Transverse colon (tissue), 4 donors: ENCODE results near the gene CNOT4. TPM values are rescaled to one million over a fixed set of nuclear protein-coding genes. Genes with fewer than 3 reads are reported as not detected.

ENCODE experiments used
- DNase-seq: peaks from one replicate; pipeline ENCODE4 v3.0.0-alpha.2; 2019
- H3K27ac ChIP-seq, 4 donors: fragments of 200-600 bp; sonication (generic); 2 replicates each; pipeline ENCODE4 v1.5.1; 2016 to 2018; ENCODE audit warnings: inconsistent platforms in 4 of 4
- H3K27me3 ChIP-seq: fragments of 200-600 bp; sonication (generic); 2 replicates; pipeline ENCODE4 v1.5.1; 2017; ENCODE audit warnings: inconsistent platforms
- H3K36me3 ChIP-seq, 4 donors: fragments of 200-600 bp; sonication (generic); 2 replicates each; pipeline ENCODE4 v1.5.1; 2017 to 2019; ENCODE audit warnings: inconsistent platforms in 4 of 4
- H3K4me1 ChIP-seq, 4 donors: fragments of 200-600 bp; sonication (generic); 2 replicates each; pipeline ENCODE4 v1.5.1; 2017 to 2020; ENCODE audit warnings: inconsistent platforms in 4 of 4
- H3K4me3 ChIP-seq, 4 donors: fragments of 200-600 bp; sonication (generic); 1 replicate in 1 of 4; 2 replicates in 3 of 4; pipeline versions ENCODE4 v1.5.1 to v1.6.1; 2017 to 2019; ENCODE audit warnings: inconsistent platforms in 4 of 4
- H3K9me3 ChIP-seq, 2 donors: fragments of 200-600 bp; sonication (generic); 2 replicates each; pipeline ENCODE4 v1.5.1; 2017 to 2019; ENCODE audit warnings: inconsistent platforms in 2 of 2
- EP300 ChIP-seq: sonication (generic); formaldehyde crosslinking; IDR thresholded peaks from one replicate; pipeline ENCODE4 v1.6.1; 2017; ENCODE audit warnings: antibody characterized with exemption, low read depth
- POLR2A ChIP-seq: fragments of 450-650 bp; IDR thresholded peaks from one replicate; pipeline ENCODE4 v1.6.1; 2016; ENCODE audit warnings: antibody characterized with exemption, mild to moderate bottlenecking, moderate library complexity
- POLR2AphosphoS5 ChIP-seq, 3 donors: sonication (generic); formaldehyde crosslinking; IDR thresholded peaks; one replicate each; pipeline ENCODE4 v1.6.1; 2016; ENCODE audit warnings: antibody characterized with exemption in 3 of 3
- WGBS, 2 donors: methylation state at CpG; one replicate each; pipeline ENCODE4 v1.1.5; 2018; ENCODE audit warnings: low coverage in 1 of 2; 5-methylcytosine and 5-hydroxymethylcytosine counted together
- in situ Hi-C, 4 donors: fragments of 200-750 bp; cut with MboI; loops; one replicate each; pipeline versions ENCODE4 v1.15.0 to v1.15.1; 2017; ENCODE audit warnings: low sequenced_read_pairs in 3 of 4, low pct_ligation_motif_present in 1 of 4, low pct_unique_long_range_greater_than_20kb in 1 of 4
- intact Hi-C: fragments of 100-400 bp; cut with DNase I; formaldehyde crosslinking; loops from one replicate; pipeline ENCODE4 v1.15.1; 2023; ENCODE audit warnings: low total_unique reads
- total RNA-seq, 4 donors: library from RNA; depleted of rRNA; stranded (reverse); fragments of >200 nt; gene quantifications; one replicate each; pipeline ENCODE4 v1.1.0, GENCODE V29; 2016
- TF ChIP-seq, protein P1 (sequence below), 5 experiments: fragments of 200-600 bp in 3 of 5; fragments of 450-650 bp in 2 of 5; sonication (generic) in 3 of 5; IDR thresholded peaks; 1 replicate in 2 of 5; 2 replicates in 3 of 5; pipeline ENCODE4 v1.5.1; 2016 to 2017; ENCODE audit warnings: antibody characterized with exemption in 5 of 5, inconsistent platforms in 3 of 5, mild to moderate bottlenecking in 2 of 5, moderate library complexity in 1 of 5

The CNOT4 gene
- total RNA-seq, 4 donors from 2014 or later = 18.4 to 82.2 (median 29.9) TPM

DNA sequence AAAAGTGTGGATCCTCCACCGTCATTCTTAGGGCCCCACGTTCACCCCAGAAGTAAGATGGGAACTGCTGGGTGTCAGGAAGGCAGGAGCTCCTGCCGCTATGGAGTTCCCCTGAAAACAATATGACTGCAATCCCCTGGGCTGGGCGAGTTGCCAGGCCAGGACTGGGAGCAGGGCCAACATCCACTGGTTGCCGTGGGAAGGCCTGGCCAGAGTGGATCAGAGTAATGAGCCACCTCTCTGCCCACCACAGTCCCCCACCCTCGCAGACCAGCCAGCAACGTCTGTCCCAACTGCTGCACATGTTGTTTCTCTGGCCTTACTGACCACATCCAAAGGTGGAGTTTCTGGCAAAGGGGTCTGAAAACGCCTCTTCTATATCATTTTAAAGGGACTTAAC is 189.6 kb downstream of the CNOT4 start:
- intact Hi-C loops (loop anchor here (2.0 kb wide), 1 partner anchor 27 kb away; no protein-coding TSS in a partner anchor), in situ Hi-C loops (no loop called here)
- peaks cover 0 to 9% (median 6%) of the 10 kb centered on the region in 4 donors for H3K4me1 ChIP-seq
- H3K4me3 ChIP-seq = no peak overlapping the region
- H3K27ac ChIP-seq = no peak overlapping the region
- 15% methylated on average over 8 of the region's 8 CpGs; no CpG with 5 or more reads in 1 of the 2 donors for WGBS, 2 donors
- TF ChIP-seq POLR2AphosphoS5 (IDR thresholded peaks at IDR 0.05) = no peak
- peak; percentile 69 for DNase-seq
- H3K36me3 ChIP-seq = no peaks in the 10 kb centered on the region
- H3K9me3 ChIP-seq = no peaks in the 10 kb centered on the region
- H3K27me3 ChIP-seq = no peaks in the 10 kb centered on the region

DNA sequence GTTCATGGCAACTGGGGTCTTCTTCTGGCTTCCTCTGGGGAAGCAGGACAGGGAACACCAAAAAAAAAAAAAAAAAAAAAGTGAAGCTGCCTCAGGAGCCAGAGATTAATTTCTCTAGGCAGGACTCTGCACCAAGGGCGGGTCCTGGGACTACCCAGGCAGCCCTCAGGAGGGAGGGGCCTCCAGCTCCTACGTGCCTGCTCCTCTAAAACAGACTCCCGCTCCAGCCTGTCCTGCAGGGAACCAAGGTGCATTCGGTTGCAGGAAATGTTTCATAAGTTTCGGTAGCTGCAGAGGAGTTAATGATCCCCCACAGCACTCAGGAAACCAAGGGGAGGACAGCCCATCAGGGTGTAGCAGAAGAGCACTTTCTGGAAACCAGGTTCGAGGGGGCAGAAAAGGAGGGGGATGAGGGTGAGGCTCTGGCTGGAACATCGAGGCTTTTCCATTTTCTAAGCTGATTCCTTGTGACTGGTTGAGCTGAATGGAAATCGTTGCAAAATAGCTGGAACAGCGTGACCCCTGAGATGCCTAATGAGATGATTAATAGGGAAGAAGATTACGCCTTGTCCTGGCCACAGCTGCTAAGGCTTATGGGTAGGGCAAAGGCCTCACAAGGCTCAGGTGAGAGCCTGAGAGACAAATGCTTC is 192.1 kb downstream of the CNOT4 start:
- in situ Hi-C loops = no loop called here
- Histone ChIP-seq H3K27ac (no peak overlapping the region), H3K9me3 (no peaks in the 10 kb centered on the region), H3K27me3 (no peaks in the 10 kb centered on the region), H3K4me3 (no peak overlapping the region), H3K4me1 (peaks cover 0 to 9% (median 6%) of the 10 kb centered on the region in 4 donors), H3K36me3 (no peaks in the 10 kb centered on the region)
- intact Hi-C loops = no loop called here
- TF ChIP-seq, protein P1, sequence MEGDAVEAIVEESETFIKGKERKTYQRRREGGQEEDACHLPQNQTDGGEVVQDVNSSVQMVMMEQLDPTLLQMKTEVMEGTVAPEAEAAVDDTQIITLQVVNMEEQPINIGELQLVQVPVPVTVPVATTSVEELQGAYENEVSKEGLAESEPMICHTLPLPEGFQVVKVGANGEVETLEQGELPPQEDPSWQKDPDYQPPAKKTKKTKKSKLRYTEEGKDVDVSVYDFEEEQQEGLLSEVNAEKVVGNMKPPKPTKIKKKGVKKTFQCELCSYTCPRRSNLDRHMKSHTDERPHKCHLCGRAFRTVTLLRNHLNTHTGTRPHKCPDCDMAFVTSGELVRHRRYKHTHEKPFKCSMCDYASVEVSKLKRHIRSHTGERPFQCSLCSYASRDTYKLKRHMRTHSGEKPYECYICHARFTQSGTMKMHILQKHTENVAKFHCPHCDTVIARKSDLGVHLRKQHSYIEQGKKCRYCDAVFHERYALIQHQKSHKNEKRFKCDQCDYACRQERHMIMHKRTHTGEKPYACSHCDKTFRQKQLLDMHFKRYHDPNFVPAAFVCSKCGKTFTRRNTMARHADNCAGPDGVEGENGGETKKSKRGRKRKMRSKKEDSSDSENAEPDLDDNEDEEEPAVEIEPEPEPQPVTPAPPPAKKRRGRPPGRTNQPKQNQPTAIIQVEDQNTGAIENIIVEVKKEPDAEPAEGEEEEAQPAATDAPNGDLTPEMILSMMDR (IDR thresholded peaks at IDR 0.05) = no peak
- TF ChIP-seq POLR2AphosphoS5 (IDR thresholded peaks at IDR 0.05) (no peak), EP300 (no peak), POLR2A (no peak)
- peak; percentile 55 for DNase-seq
- 45 to 51% methylated on average over 9 to 10 of the region's 10 CpGs for WGBS, 2 donors

DNA sequence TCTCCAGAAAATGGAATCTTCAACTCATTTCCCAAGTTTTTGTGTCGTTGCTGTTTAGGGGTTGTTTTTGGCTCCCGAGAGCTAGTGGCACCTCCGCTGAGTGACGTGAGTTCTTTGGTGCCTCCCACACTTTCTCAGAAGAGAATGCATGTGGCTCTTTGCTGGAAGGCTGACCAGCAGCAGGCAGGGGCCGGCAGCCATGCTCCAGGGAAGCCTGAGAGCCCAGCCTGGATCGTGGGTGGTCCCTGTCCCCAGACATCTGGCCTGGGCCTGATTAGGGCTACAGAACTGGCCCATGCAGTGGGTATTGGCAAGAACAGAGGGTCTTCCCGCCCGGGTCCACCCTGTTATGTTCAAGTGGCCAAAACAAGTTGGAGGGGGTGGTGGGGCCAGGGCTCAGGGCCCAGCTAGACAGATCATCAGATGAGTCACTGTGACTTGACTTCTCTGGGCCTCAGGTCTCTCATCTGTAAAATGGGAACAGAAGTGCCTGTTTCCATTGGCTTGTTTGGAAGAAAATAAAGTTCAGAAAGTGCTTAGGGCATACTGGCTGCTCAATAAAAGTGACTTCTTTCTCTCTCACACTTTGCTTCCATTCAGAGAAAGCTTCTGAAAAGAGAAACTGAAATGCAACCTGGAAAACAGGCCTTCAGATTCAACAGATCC is 193.1 kb downstream of the CNOT4 start:
- H3K36me3 ChIP-seq = no peaks in the 10 kb centered on the region
- H3K4me3 ChIP-seq = no peak overlapping the region
- H3K9me3 ChIP-seq = no peaks in the 10 kb centered on the region
- H3K27ac ChIP-seq = no peak overlapping the region
- in situ Hi-C loops (no loop called here), intact Hi-C loops (no loop called here)
- no peak for TF ChIP-seq POLR2A
- no peak for TF ChIP-seq EP300
- DNase-seq = no peak
- no peaks in the 10 kb centered on the region for H3K27me3 ChIP-seq
- peaks cover 0 to 9% (median 6%) of the 10 kb centered on the region in 4 donors for H3K4me1 ChIP-seq
- WGBS, 2 donors = 86% methylated on average over 8 of the region's 8 CpGs; no CpG with 5 or more reads in 1 of the 2 donors

DNA sequence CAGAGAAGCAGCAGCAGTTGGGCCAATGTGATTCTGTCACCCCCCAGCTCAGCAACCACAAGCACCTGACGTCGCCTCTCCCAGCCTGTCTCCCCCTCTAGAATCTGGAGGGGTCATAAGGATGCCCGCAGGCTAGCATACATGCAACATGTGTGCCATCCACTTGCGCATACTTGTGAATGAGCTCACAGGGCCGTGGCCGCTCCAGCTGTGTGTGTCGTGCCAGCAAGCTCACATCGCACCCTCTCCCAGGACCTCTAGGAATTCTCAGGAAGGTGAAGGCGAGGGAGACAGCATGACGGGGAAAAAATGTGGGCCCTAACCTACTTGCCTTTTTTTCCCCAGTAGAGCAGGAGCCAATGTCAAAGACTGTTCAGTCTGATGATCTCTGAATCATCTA is 195.9 kb downstream of the CNOT4 start:
- no peak for DNase-seq
- Histone ChIP-seq H3K27ac (no peak overlapping the region), H3K4me3 (no peak overlapping the region), H3K4me1 (peaks cover 0 to 2% (median 0%) of the 10 kb centered on the region in 4 donors), H3K27me3 (no peaks in the 10 kb centered on the region), H3K9me3 (no peaks in the 10 kb centered on the region), H3K36me3 (no peaks in the 10 kb centered on the region)
- 76% methylated on average over 10 of the region's 10 CpGs; no CpG with 5 or more reads in 1 of the 2 donors for WGBS, 2 donors
- TF ChIP-seq EP300 = no peak
- TF ChIP-seq, protein P1 (IDR thresholded peaks at IDR 0.05) = no peak
- TF ChIP-seq POLR2AphosphoS5 (IDR thresholded peaks at IDR 0.05) = no peak
- no peak for TF ChIP-seq POLR2A
- intact Hi-C loops (no loop called here), in situ Hi-C loops (no loop called here)

Other genes with a start within 250 kb of the CNOT4 start
- 10 to 100 TPM; 23.2 to 84.5 (median 25.2) TPM for gene NUP205, start 47.8 kb upstream of the CNOT4 start, total RNA-seq
- gene STMP1, start 152.4 kb upstream of the CNOT4 start, total RNA-seq = 10 to 100 TPM in 2 of 4 donors, 1 to 10 TPM in 2; 3.0 to 21.6 (median 12.0) TPM
- gene SLC13A4, start 218.1 kb upstream of the CNOT4 start, total RNA-seq = 10 to 100 TPM in 1 of 4 donors, 1 to 10 TPM in 1, not detected in 2; 3.0 to 15.3 TPM
- gene FAM180A, start 238.7 kb upstream of the CNOT4 start, total RNA-seq = 1 to 10 TPM in 2 of 4 donors, not detected in 2; 1.2 to 3.8 TPM